Thyroid gland (tissue), 4 donors: ENCODE data around the gene GPSM1.

Experiments used
- POLR2A ChIP-seq, 2 donors: fragments of 450-650 bp; IDR thresholded peaks; one replicate each; pipeline ENCODE4 v1.6.1; 2017; ENCODE audit warnings: antibody characterized with exemption in 2 of 2, mild to moderate bottlenecking in 2 of 2, moderate library complexity in 1 of 2
- TF ChIP-seq, protein P1 (sequence below), 6 experiments: fragments of 200-600 bp in 3 of 6; fragments of 450-650 bp in 3 of 6; sonication (generic) in 3 of 6; IDR thresholded peaks; one replicate each; pipeline ENCODE4 v1.5.1; 2016 to 2019; ENCODE audit warnings: antibody characterized with exemption in 6 of 6, mild to moderate bottlenecking in 2 of 6, inconsistent platforms in 1 of 6, moderate library complexity in 1 of 6

GRCh38 chr9:136284951-136285350 lies 42.4 kb upstream of the GPSM1 start:
- TF ChIP-seq, protein P1, sequence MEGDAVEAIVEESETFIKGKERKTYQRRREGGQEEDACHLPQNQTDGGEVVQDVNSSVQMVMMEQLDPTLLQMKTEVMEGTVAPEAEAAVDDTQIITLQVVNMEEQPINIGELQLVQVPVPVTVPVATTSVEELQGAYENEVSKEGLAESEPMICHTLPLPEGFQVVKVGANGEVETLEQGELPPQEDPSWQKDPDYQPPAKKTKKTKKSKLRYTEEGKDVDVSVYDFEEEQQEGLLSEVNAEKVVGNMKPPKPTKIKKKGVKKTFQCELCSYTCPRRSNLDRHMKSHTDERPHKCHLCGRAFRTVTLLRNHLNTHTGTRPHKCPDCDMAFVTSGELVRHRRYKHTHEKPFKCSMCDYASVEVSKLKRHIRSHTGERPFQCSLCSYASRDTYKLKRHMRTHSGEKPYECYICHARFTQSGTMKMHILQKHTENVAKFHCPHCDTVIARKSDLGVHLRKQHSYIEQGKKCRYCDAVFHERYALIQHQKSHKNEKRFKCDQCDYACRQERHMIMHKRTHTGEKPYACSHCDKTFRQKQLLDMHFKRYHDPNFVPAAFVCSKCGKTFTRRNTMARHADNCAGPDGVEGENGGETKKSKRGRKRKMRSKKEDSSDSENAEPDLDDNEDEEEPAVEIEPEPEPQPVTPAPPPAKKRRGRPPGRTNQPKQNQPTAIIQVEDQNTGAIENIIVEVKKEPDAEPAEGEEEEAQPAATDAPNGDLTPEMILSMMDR (IDR thresholded peaks at IDR 0.05), result no peak
- TF ChIP-seq POLR2A (IDR thresholded peaks at IDR 0.05), result no peak
